Stimulated activated CD4-positive, alpha-beta T cell treated with anti-CD3 and anti-CD28 coated beads, TNF-alpha, amount 100 ng/mL, for 4 hours (primary cell): ENCODE measurements around the gene NCR1.
"Not testable (repeated sequence)": the region's sequence is repeated elsewhere in the genome, so short reads cannot be mapped to it uniquely, and the experiment has no call there.

Experiments
- DNase-seq, 3 experiments: peaks; one replicate each; pipeline ENCODE4 v3.0.0-alpha.2; 2020; ENCODE audit warnings: low read depth in 3 of 3

Gene NCR1

DNA sequence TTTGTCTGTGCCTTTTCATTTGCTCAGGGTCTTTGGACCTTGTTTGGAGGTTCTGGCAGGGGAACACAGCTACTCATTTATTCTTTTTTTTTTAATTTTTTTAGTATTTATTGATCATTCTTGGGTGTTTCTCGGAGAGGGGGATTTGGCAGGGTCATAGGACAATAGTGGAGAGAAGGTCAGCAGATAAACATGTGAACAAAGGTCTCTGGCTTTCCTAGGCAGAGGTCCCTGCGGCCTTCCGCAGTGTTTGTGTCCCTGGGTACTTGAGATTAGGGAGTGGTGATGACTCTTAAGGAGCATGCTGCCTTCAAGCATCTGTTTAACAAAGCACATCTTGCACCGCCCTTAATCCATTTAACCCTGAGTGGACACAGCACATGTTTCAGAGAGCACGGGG, 2.0 kb downstream of the NCR1 start:
- not testable (repeated sequence) for DNase-seq

DNA sequence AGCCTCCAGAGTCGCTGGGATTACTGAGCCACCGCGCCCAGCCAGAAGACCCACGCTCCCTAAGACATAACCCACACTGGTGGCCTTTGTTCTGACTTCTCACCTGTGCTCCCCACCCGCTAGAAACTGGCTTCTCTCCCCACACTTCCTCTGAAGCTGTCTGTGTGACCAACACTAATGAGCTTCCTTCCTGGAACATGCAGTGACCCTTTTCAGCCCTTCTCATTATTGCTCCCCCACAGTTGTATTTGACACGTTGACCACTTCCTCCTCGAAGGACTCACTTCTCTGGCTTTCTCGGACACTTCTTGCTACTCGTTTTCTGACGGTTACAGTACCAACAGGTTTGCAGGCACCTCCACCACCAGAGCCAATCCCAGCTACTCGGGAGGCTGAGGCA, 10.9 kb downstream of the NCR1 start:
- DNase-seq = no peak

DNA sequence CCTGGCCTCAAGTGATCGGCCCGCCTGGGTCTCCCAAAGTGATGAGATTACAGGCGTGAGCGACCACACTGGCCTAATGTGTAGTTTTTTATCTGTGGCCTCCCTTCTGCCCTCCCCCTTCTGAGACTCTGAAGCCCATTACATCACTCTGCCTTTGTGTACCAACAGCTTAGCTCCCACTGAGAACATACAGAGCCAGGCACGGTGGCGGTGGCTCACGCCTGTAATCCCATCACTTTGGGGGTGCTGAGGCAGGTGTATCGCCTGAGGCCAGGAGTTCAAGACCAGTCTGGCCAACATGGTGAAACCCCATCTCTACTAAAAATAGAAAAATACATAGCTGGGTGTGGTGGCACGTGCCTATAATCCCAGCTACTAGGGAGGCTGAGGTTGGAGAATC, 12.6 kb downstream of the NCR1 start:
- no peak for DNase-seq

DNA sequence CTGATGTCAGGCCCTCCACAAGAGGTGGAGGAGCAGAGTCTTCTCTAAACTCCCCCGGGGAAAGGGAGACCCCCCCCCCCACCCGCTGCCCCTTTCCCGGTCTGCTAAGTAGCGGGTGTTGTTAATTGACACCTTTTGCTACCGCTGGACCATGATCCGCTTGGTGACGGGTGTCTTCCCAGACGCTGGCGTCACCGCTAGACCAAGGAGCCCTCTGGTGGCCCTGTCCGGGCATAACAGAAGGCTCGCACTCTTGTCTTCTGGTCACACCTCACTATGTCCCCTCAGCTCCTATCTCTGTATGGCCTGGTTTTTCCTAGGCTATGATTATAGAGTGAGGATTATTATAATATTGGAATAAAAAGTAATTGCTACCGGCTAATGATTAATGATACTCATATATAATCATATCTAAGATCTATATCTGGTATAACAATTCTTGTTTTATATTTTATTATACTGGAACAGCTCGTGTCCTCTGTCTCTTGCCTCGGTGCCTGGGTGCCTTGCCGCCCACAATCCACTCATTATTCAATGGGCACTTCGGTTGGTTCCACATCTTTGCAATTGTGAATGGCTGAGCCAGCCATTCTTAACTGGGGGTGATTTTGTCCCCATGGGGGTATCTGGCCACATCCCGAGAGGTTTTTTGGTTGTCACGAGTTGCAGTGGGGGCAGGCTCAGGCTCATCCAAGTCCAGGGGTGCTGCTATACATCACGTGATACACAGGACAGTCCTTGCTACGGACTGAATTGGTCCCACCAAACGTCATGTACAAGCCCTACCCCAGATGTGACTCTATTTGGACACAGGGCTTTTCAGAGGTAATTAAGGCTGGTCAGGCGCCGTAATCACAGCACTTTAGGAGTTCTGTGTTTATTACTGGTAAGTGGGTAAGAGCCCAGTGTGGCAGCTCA, 14.0 kb downstream of the NCR1 start:
- DNase-seq = not testable (repeated sequence)

DNA sequence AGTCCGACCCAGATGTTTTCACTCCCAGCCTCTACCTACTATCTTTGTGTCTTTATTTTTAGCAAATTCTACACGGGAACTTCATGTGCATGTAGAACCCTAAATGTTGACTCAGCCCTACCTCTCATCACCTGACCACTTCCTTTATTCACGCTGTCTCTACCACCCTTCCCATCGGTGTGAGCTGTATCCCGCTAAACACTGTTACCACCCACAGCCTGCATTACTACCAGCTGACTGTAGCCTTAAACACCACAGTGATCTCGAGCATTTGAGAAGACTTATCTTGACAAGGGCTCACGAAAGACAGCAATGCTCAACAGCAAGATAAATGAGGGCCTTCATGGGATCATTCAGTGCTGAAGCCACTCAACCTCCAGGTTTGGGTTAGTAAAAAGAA, 15.1 kb downstream of the NCR1 start:
- no peak for DNase-seq

DNA sequence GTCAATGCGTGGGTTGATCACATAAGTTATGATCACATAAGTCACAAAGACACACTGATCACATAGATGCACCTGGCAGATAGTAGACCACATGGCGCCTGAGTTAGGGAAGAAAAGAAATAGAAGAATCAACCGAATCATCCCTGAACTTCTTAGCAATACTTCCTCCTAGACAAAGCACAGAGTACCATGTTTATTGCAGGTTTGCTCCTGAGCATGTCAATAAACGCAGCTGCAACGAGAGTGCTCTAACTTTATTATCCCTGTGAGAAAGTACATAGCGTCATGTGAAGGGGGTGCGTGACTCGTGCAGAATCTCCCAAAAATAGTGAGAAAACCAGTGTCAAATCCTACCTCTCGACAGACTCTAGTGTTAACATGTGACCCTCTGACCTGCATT, 17.3 kb downstream of the NCR1 start:
- no peak for DNase-seq

DNA sequence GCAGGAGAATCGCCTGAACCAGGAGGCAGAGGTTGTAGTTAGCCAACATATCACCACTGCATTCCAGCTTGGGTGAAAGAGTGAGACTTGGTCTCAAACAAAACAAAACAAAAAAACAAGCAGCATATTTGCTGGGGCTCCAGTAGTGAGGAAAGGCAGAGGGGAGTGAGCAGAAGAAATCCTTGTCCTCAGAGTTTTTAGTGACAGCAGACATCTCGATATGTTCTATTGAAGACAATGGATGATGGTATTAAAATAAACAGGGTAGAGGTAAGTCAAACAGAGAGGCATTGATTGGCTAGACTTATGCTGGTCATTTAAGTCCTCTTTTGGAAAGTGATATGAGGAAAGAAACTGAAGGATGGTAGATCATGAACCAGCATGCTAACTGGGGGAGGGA, 22.4 kb downstream of the NCR1 start:
- DNase-seq = no peak

DNA sequence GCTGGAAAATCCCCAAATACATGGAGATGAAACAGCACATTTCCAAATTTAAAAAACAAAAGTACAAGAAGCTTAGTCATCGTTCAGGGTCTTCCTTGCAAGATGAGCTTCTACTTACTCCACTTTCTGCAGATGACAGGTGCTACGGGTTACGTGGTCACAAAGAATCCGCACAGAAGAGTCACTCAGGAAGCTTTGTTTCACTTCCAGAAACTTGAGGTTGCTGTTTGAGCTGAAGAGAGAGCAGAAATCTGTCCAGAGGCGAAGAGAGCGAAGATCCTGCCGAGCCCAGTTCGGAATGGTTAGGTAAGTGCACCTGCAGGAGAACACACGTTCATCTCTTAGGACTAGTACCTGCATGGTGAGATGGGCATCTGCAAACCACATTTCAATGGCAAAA, 32.0 kb downstream of the NCR1 start:
- no peak for DNase-seq

DNA sequence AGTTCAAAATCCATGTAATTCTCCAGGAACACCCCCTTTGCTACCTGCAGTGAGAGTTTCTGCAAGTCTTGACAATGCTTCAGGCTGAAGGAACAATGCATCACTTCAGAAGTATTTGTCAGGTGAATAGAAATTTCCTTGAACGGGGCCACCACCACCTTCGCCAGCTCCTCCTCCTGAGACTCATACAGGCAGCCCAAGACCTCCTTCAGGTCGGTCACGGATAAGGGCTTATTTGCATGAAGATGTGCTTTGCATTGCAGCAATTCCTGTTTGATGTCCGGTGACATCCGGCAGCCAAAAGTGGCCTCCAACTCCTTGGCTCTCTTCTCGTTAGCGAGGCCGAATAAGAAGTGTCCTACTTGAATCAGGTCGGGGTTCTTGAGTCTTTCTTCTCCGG, 33.0 kb downstream of the NCR1 start:
- DNase-seq = no peak

DNA sequence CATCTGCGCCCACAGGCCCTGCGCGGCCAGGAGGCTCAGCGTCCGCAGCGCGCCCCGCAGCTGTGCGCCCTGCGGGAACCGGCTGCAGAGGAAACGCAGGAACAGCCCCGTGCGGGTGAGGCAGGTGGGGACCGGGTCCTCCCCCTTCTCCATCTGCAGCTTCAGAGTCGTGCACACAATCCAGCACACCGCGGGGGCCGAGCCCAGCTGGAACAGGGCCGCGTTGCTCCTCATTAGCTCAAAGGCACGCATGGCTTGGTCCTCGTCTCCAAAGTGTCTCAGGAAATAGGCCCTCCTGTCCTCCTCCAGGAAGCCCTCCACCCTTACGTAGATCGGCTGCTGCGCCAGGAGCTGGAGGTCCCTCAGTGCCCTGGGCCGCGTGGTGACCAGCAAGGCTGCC, 33.6 kb downstream of the NCR1 start:
- DNase-seq = not testable (repeated sequence)

DNA sequence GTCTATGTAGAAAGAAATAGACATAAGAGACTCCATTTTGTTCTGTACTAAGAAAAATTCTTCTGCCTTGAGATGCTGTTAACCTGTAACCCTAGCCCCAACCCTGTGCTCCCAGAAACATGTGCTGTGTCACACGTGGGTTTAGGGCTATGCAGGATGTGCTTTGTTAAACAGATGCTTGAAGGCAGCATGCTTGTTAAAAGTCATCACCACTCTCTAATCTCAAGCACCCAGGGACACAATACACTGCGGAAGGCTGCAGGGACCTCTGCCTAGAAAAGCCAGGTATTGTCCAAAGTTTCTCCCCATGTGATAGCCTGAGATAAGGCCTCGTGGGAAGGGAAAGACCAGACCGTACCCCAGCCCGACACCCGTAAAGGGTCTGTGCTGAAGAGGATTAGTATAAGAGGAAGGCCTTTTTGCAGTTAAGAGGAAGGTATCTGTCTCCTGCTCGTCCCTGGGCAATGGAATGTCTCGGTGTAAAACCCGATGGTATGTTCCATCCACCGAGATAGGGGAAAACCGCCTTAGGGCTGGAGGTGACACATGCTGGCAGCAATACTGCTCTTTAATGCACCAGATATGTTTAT, 37.9 kb downstream of the NCR1 start:
- DNase-seq = not testable (repeated sequence)

DNA sequence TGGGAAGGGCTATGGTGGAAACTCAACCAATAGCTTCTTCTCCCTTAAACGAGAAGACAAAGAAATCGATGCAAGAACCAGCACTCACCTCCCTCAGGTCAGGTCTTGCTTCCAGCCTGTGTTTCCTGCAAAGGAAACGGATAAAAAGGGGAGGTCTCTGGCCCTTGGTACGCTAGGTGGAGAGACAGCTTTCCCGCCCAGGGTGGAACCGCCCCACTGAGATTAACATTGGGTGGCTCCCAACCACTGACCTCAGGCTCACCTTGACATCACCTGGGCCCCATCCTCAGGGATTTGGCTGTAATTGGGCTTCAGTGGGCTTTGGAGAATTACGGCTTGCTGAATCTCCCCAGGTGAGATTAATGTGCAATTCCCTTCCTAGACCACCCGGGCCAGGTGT, 41.4 kb downstream of the NCR1 start, which contains the start of gene NLRP7:
TSS of gene NLRP7 (minus strand) at position 150 of the 400 bp plus-strand sequence.
- DNase-seq = no peak

DNA sequence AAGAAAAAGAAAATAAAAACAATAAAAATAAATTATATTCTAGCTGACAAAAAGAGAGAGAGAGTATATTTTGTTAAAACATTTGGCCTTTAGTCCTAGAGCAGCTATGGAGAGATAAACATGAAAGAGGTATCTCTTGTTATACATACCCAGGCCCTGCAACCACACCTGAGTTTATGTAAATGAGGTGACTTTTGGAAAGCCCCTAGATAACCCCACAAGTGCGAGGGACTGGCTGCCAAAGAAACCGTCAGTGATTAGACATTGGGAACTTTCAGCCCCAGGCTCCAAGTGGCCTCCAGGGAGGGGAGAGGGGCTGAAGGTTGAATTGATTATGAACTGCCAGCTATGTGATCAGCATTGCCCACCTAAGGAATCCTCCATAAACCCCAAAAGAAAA, 43.5 kb downstream of the NCR1 start:
- no peak for DNase-seq

DNA sequence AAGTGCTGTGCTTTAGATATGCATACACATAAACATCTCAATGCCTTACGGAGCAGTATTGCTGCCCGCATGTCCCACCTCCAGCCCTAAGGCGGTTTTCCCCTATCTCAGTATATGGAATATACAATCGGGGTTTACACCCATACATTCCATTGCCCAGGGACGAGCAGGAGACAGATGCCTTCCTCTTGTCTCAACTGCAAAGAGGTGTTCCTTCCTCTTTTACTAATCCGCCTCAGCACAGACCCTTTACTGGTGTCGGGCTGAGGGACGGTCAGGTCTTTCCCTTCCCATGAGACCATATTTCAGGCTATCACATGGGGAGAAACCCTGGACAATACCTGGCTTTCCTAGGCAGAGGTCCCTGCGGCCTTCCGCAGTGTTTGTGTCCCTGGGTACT, 44.6 kb downstream of the NCR1 start:
- DNase-seq = not testable (repeated sequence)

DNA sequence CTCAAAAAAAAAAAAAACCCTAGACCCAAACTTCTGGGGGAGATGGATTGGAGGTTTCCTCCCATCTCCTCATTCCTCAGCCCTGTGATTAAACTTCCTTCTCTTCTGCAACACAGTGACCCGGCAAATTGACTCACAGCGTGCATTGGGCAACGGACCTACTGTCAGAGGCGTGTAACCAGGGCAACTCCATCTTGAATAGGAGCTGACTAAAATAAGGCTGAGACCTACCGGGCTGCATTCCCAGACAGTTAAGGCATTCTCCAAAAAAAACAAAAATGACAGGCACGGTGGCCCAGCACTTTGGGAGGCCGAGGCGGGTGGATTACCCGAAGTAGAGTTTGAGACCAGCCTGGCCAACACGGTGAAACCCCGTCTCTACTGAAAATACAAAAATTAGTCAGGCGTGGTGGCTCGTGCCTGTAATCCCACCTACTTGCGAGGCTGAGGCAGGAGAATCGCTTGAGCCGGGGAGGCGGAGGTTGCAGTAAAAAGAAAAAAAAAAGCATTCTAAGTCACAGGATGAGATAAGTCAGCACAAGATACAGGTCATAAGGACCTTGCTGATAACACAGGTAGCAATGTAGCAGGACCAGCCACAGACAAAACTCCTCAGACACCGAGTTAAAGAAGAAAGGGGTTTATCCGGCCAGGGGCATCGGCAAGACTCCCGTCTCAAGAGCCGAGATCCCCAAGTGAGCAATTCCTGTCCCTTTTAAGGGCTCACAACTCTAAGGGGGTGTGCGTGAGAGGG, 46.8 kb downstream of the NCR1 start:
- no peak for DNase-seq

DNA sequence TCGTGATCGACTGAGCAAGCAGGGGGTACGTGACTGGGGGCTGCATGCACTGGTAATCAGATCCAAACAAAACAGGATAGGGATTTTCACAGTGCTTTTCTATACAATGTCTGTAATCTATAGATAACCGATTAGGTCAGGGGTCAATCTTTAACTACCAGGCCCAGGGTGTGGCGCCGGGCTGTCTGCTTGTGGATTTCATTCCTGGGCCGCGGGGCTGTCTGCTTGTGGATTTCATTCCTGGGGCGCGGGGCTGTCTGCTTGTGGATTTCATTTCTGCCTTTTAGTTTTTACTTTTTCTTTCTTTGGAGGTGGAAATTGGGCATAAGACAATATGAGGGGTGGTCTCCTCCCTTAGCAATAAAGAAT, 47.4 kb downstream of the NCR1 start:
- not testable (repeated sequence) for DNase-seq

DNA sequence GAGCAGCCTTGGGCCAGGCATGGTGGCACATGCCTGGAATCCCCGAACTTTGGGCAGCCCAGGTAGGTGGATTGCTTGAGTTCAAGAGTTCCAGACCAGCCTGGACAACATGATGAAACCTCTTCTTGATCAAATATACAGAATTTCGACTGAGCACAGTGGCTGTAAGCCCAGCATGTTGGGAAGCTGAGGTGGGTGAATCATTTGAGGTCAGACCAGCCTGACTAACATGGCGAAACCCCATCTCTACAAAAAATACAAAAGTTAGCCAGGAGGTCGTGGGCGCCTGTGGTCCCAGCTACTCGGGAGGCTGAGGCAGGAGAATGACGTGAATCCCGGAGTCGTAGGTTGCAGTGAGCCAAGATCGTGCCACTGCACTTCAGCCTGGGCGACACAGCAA, 49.4 kb downstream of the NCR1 start:
- DNase-seq = no peak

DNA sequence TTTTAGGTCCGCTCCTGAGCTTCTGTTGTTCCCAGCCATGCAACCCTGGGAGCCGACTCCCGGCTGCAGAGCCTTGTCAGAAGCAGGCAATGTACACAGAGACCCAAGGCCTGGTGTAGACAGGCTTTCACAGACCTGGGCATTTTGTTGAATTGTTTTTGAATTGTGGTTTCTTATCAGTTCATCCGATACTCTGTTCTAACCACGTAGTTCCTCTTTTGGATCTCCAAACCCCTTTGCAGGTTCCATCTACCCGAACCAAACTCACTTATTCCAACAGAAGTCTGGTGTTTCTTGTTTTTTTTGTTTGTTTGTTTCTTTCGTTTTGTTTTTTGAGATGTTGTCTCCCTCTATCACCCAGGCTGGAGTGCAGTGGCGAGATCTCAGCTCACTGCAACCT, 53.9 kb downstream of the NCR1 start:
- no peak for DNase-seq
